Esophagus squamous epithelium (tissue), 5 donors: Measurements from ENCODE around the gene TADA3. TPM values are rescaled to one million over a fixed set of nuclear protein-coding genes. Genes with fewer than 3 reads are reported as not detected.

ENCODE experiments used
- DNase-seq: peaks from one replicate; lab custom pipeline; 2025; lab: John Stamatoyannopoulos, UW
- H3K27ac ChIP-seq, 4 donors: fragments of 200-600 bp; sonication (generic); one replicate each; pipeline ENCODE4 v1.5.1; 2016 to 2019; ENCODE audit warnings: mild to moderate bottlenecking in 1 of 4
- H3K27me3 ChIP-seq, 4 donors: fragments of 200-600 bp; sonication (generic); 1 replicate in 3 of 4; 2 replicates in 1 of 4; pipeline versions ENCODE4 v1.5.1 to v1.6.0; 2017 to 2021; ENCODE audit warnings: antibody characterized with exemption in 1 of 4
- H3K36me3 ChIP-seq, 3 donors: fragments of 200-600 bp; sonication (generic); one replicate each; pipeline ENCODE4 v1.5.1; 2016 to 2019
- H3K4me1 ChIP-seq, 3 donors: fragments of 200-600 bp; sonication (generic); one replicate each; pipeline ENCODE4 v1.5.1; 2017 to 2019
- H3K4me3 ChIP-seq, 4 donors: fragments of 200-600 bp; sonication (generic); 1 replicate in 3 of 4; 2 replicates in 1 of 4; pipeline ENCODE4 v1.5.1; 2016 to 2019; ENCODE audit warnings: mild to moderate bottlenecking in 2 of 4, moderate library complexity in 1 of 4
- H3K9me3 ChIP-seq, 3 donors: fragments of 200-600 bp; sonication (generic); one replicate each; pipeline ENCODE4 v1.5.1; 2016 to 2019
- POLR2A ChIP-seq, 4 donors: fragments of 450-650 bp; IDR thresholded peaks; one replicate each; pipeline ENCODE4 v1.6.1; 2017; ENCODE audit warnings: antibody characterized with exemption in 4 of 4, mild to moderate bottlenecking in 4 of 4, moderate library complexity in 3 of 4
- WGBS, 2 donors: methylation state at CpG; one replicate each; pipeline ENCODE4 v1.1.5; 2018; 5-methylcytosine and 5-hydroxymethylcytosine counted together
- intact Hi-C: fragments of 100-400 bp; cut with DNase I; formaldehyde crosslinking; loops from one replicate; pipeline ENCODE4 v1.15.0; 2022
- total RNA-seq, 4 donors: library from RNA; depleted of rRNA; stranded (reverse); fragments of >200 nt; gene quantifications; one replicate each; pipeline ENCODE4 v1.1.0, GENCODE V29; 2016
- TF ChIP-seq, protein P1 (sequence below), 6 experiments: fragments of 450-650 bp in 4 of 6; fragments of 200-600 bp in 2 of 6; sonication (generic) in 2 of 6; IDR thresholded peaks; one replicate each; pipeline ENCODE4 v1.5.1; 2016 to 2019; ENCODE audit warnings: antibody characterized with exemption in 6 of 6, mild to moderate bottlenecking in 4 of 6, moderate library complexity in 4 of 6
- donor health status: DM: yes; HTN: yes; CAD: no.

TADA3 gene
- total RNA-seq, 4 donors from 2014 or later, result 34.7 to 54.4 (median 44.8) TPM

DNA sequence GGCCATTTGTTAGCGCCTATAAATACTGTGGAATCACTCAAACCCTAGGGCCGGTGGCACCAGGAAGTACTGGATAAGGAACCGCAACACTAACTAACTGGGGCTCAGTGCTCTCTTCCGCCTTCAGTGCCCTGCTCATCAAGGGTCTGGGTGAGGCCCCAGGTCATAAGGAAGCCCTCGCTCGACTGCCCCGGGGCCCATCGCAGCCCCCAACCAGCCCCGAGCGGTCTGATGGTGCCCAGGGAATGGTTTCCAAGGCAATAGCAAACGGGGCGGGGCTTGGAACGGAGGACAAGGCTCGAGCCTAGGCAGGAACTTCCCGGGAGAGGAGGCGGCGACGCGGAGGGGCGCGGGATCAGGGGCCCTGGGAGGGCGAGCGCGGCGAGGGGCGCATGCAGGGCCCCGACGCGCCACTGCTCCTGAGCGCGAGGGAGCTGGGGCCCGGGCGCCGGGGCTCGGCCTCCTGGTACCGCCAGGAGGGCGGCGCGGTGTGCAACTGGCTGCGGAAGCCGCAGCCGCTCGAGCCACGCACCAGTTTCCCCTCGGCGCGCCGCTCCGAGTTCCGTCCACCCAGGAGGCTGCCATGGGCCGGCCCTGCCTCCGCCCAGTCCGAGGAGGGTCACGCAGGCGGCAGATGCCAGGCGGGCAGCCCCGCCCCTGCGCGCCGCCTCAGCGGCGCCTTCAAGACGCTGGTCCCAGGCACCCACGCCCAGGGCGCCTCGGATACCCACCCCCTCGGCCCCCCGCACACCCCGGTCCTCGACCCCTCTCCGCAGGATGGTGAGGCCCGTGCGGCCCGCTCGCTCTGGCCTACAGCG, 17.6 kb upstream of the TADA3 start, which contains the start of gene TTLL3:
Gene TTLL3 (plus strand): TSS at position 648 of the 818 bp plus-strand sequence. CDS start 400 bp downstream, outside the sequence.
- H3K36me3 ChIP-seq, result peaks cover 8 to 43% (median 21%) of the 10 kb centered on the region in 3 donors
- 0 to 1% methylated on average over 3 to 9 of the region's 76 CpGs for WGBS, 2 donors
- intact Hi-C loops, result no loop called here

DNA sequence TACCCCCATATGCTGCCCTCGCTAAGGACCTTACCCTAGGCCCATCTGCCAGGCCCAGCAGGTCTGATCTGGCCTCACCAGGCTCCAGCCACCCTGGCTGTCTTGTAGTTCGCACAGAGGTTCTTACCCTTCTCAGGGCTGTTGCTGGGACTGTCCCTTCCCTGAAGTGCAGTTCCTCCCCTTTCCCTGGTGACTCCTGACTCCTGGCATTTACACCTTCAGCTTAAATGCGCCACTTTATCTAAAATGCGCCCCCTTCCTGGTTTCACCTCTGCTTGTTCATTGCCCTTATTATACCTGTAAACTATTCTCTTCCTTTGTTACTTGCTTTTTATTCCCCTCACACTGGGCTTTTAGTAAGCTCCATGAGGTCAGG, 17.0 kb upstream of the TADA3 start:
- Histone ChIP-seq H3K36me3 (peaks cover 8 to 49% (median 25%) of the 10 kb centered on the region in 3 donors), H3K27me3 (no peaks in the 10 kb centered on the region), H3K4me3 (peak overlapping the region; percentile 64 to 79 (median 74)), H3K27ac (peak overlapping the region; percentile 93 to 96 (median 94)), H3K4me1 (peaks cover 14 to 24% (median 17%) of the 10 kb centered on the region in 3 donors), H3K9me3 (no peaks in the 10 kb centered on the region)
- no peak for DNase-seq
- TF ChIP-seq, protein P1, sequence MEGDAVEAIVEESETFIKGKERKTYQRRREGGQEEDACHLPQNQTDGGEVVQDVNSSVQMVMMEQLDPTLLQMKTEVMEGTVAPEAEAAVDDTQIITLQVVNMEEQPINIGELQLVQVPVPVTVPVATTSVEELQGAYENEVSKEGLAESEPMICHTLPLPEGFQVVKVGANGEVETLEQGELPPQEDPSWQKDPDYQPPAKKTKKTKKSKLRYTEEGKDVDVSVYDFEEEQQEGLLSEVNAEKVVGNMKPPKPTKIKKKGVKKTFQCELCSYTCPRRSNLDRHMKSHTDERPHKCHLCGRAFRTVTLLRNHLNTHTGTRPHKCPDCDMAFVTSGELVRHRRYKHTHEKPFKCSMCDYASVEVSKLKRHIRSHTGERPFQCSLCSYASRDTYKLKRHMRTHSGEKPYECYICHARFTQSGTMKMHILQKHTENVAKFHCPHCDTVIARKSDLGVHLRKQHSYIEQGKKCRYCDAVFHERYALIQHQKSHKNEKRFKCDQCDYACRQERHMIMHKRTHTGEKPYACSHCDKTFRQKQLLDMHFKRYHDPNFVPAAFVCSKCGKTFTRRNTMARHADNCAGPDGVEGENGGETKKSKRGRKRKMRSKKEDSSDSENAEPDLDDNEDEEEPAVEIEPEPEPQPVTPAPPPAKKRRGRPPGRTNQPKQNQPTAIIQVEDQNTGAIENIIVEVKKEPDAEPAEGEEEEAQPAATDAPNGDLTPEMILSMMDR (IDR thresholded peaks at IDR 0.05), result no peak
- TF ChIP-seq POLR2A (IDR thresholded peaks at IDR 0.05), result no peak
- intact Hi-C loops, result no loop called here
- WGBS, 2 donors, result 63 to 72% methylated on average over 3 to 4 of the region's 4 CpGs

More for the DNA sequence above, 17.6 kb upstream of the TADA3 start, which contains the start of gene TTLL3:
- H3K27me3 ChIP-seq, result no peaks in the 10 kb centered on the region
- no peak for DNase-seq
- no peaks in the 10 kb centered on the region for H3K9me3 ChIP-seq
- peaks cover 14 to 24% (median 17%) of the 10 kb centered on the region in 3 donors for H3K4me1 ChIP-seq
- peak within 1 kb of the TSS; percentile 64 to 79 (median 74) for H3K4me3 ChIP-seq
- TF ChIP-seq, protein P1 (IDR thresholded peaks at IDR 0.05), result peak in 1 of 6 experiments; percentile 24
- TF ChIP-seq POLR2A (IDR thresholded peaks at IDR 0.05), result peak in 2 of 4 donors; percentile 61 to 65
- peak within 1 kb of the TSS; percentile 93 to 96 (median 94) for H3K27ac ChIP-seq

DNA sequence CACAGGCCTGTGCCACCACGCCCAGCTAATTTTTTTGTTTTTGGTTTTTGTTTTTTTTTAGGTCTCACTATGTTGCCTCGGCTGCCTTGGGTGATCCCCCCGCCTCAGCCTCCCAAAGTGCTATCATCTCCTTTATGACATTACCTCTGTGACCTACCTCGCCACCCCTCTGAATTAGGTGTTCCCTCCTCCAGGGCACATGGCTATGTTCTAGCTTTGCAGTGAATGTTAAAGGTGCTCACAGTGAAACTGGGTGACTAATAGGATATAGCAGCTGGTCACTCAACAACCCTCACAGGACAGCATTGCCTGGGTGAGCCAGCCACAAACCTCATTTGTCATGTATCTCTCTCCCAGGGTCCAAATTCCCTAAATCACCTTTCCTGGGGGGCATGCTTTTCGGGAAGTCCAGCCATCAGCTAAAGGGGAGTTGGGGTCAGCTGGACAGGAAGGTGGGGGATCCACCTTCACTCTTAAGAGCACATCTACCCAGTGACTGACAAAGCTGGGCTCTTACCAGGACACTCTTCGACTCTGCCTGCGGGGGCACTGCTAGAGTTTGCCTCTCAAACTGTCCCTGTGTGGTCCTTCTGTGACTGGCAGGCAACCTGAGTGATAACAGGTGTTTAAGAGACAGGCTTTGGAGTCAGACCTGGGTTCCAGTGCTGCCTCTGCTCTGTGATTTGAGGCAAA, 16.2 kb upstream of the TADA3 start:
- WGBS, 2 donors, result 69 to 73% methylated on average over 4 to 5 of the region's 7 CpGs
- Histone ChIP-seq H3K4me3 (no peak overlapping the region), H3K9me3 (no peaks in the 10 kb centered on the region), H3K4me1 (peaks cover 14 to 24% (median 17%) of the 10 kb centered on the region in 3 donors), H3K27ac (peak overlapping the region; percentile 93 to 96 (median 94)), H3K27me3 (no peaks in the 10 kb centered on the region), H3K36me3 (peaks cover 15 to 54% (median 31%) of the 10 kb centered on the region in 3 donors)
- intact Hi-C loops, result no loop called here
- no peak for DNase-seq
- TF ChIP-seq, protein P1 (IDR thresholded peaks at IDR 0.05), result no peak
- TF ChIP-seq POLR2A (IDR thresholded peaks at IDR 0.05), result no peak

DNA sequence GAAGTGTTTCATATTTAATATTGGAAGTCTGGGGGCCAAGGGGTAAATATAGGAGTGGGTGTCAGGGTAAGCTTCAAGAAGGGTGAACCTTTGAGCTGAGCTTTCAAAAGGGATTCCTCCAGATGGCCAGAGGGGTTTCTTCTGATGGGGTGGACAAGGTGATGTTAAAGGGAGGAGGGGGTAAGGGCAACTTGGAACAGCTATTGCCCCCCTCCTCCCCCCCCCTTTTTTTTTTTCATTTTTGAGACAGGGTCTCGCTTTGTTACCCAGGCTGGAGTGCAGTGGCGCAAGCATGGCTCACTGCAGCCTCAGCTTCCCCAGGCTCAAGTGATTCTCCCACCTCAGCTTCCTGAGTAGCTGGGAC, 15.7 kb upstream of the TADA3 start:
- H3K36me3 ChIP-seq, result peaks cover 20 to 54% (median 36%) of the 10 kb centered on the region in 3 donors
- DNase-seq, result no peak
- no peaks in the 10 kb centered on the region for H3K9me3 ChIP-seq
- peak overlapping the region in 2 of 4 donors; percentile 93 to 96 for H3K27ac ChIP-seq
- TF ChIP-seq, protein P1 (IDR thresholded peaks at IDR 0.05), result no peak
- TF ChIP-seq POLR2A (IDR thresholded peaks at IDR 0.05), result no peak
- intact Hi-C loops, result no loop called here
- H3K4me3 ChIP-seq, result no peak overlapping the region
- WGBS, 2 donors, result 74 to 86% methylated on average over 2 of the region's 2 CpGs
- no peaks in the 10 kb centered on the region for H3K27me3 ChIP-seq
- peaks cover 14 to 24% (median 17%) of the 10 kb centered on the region in 3 donors for H3K4me1 ChIP-seq
